K562 (cell line): Measurements from ENCODE around the gene EIF4G1. TPM values are rescaled to one million over a fixed set of nuclear protein-coding genes. Genes with fewer than 3 reads are reported as not detected.

ENCODE experiments used
- CTBP1 ChIP-seq: fragments of 450-650 bp; IDR thresholded peaks from 2 replicates; pipeline ENCODE4 v1.6.1; 2016; ENCODE audit warnings: borderline replicate concordance
- HMGN3 ChIP-seq: IDR thresholded peaks from 2 replicates; pipeline ENCODE4 v1.6.1; 2011; ENCODE audit warnings: borderline replicate concordance, low read depth, mild to moderate bottlenecking, mixed read lengths, low read length; ENCODE audit not compliant: insufficient read length; ENCODE audit errors: extremely low read depth
- HNRNPLL ChIP-seq: fragments of 200-400 bp; formaldehyde crosslinking; IDR thresholded peaks from 2 replicates; pipeline ENCODE4 v1.6.1; 2017; ENCODE audit warnings: low read length, low read depth, mild to moderate bottlenecking; ENCODE audit not compliant: poor library complexity, severe bottlenecking
- MAZ ChIP-seq, 2 experiments: fragments of 450-650 bp in 1 of 2; sonication (generic) in 1 of 2; formaldehyde crosslinking; IDR thresholded peaks in 1 of 2; conservative IDR thresholded peaks in 1 of 2; 2 replicates each; pipeline versions ENCODE4 v1.4.0 to v1.5.0; 2020; ENCODE audit warnings: mild to moderate bottlenecking in 1 of 2, missing genetic modification reagents in 1 of 2
- MNT ChIP-seq, 2 experiments: fragments of 450-650 bp; conservative IDR thresholded peaks; 2 replicates each; pipeline ENCODE4 v1.6.1; 2017; ENCODE audit warnings: mild to moderate bottlenecking in 2 of 2, moderate library complexity in 2 of 2
- RBFOX2 ChIP-seq: fragments of 200-400 bp; formaldehyde crosslinking; IDR thresholded peaks from 2 replicates; pipeline ENCODE4 v1.6.1; 2017; ENCODE audit warnings: low read depth, mild to moderate bottlenecking, low read length, moderate library complexity
- UBTF ChIP-seq, 2 experiments: IDR thresholded peaks; 2 replicates each; pipeline ENCODE4 v1.6.1; 2012; ENCODE audit warnings: improper control_type of control experiment in 2 of 2, low read depth in 2 of 2, low read length in 2 of 2, borderline replicate concordance in 1 of 2
- YY1 ChIP-seq, 3 experiments: IDR thresholded peaks; 2 replicates each; pipeline ENCODE4 v1.6.1; 2011; ENCODE audit warnings: low read length in 2 of 3, mild to moderate bottlenecking in 2 of 3, moderate library complexity in 2 of 3, borderline replicate concordance in 1 of 3, control low read depth in 1 of 3, low read depth in 1 of 3; ENCODE audit not compliant: insufficient read depth in 3 of 3, insufficient replicate concordance in 2 of 3, control insufficient read depth in 1 of 3, insufficient read length in 1 of 3; ENCODE audit errors: extremely low read depth in 1 of 3
- ZNF384 ChIP-seq: IDR thresholded peaks from 2 replicates; pipeline ENCODE4 v1.6.1; 2012; ENCODE audit warnings: low read depth, low read length, improper control_type of control experiment
- ZNF764 ChIP-seq: fragments of 250-450 bp; sonication (Bioruptor Pico); IDR thresholded peaks from 2 replicates; pipeline ENCODE4 v1.4.0; 2020; ENCODE audit warnings: low read depth, mild to moderate bottlenecking, moderate library complexity
- ZNF830 ChIP-seq: fragments of 250-450 bp; sonication (Bioruptor Pico); IDR thresholded peaks from 2 replicates; pipeline ENCODE4 v1.5.0; 2021; ENCODE audit warnings: mild to moderate bottlenecking
- polyA plus RNA-seq, 8 experiments: library from polyadenylated mRNA; depleted of rRNA in 4 of 8; stranded (reverse) in 5 of 8; unstranded in 3 of 8; fragments of >200 nt; fragmentation: Nextera tagmentation in 2 of 8; fragmentation: Illumina TruSeq in 1 of 8; extraction: Ambion mirVana in 2 of 8; extraction: Trizol in 1 of 8; gene quantifications; 2 replicates each; pipeline versions ENCODE4 v1.2.1 to v1.2.3, GENCODE V29; 2011 to 2014; ENCODE audit warnings: inconsistent platforms in 1 of 8, missing spikeins in 1 of 8
- total RNA-seq, 7 experiments: library from RNA; depleted of rRNA in 6 of 7; stranded (reverse); fragments of >200 nt in 6 of 7; fragmentation: Illumina TruSeq in 2 of 7; extraction: Trizol in 2 of 7; gene quantifications; 2 replicates each; pipeline versions ENCODE4 v1.2.1 to v1.2.3, GENCODE V29; 2011 to 2021; ENCODE audit warnings: low replicate concordance in 1 of 7
- TF ChIP-seq, protein P1 (sequence below): IDR thresholded peaks from 2 replicates; pipeline ENCODE4 v1.6.1; 2011; ENCODE audit warnings: borderline replicate concordance, low read depth, mild to moderate bottlenecking, moderate library complexity, low read length; ENCODE audit not compliant: insufficient read depth, poor library complexity, severe bottlenecking
- TF ChIP-seq, protein P2 (sequence below): fragments of 450-650 bp; IDR thresholded peaks from 2 replicates; pipeline ENCODE4 v1.7.0; 2016; ENCODE audit warnings: borderline replicate concordance
- TF ChIP-seq, protein P3 (sequence below): fragments of 250-450 bp; sonication (Bioruptor Pico); IDR thresholded peaks from 2 replicates; pipeline ENCODE4 v1.5.0; 2020; ENCODE audit warnings: mild to moderate bottlenecking
- TF ChIP-seq, protein P4 (sequence below): fragments of 250-450 bp; sonication (Bioruptor Pico); IDR thresholded peaks from 2 replicates; pipeline ENCODE4 v1.8.0; 2022; ENCODE audit warnings: moderate library complexity, mild to moderate bottlenecking, inconsistent platforms

Gene EIF4G1
- total and polyA plus RNA-seq, 9 of the 15 experiments (the other 6 are each of a cell fraction or from before 2014, with no cell fraction given) = 4.6 to 505 (median 155) TPM

DNA sequence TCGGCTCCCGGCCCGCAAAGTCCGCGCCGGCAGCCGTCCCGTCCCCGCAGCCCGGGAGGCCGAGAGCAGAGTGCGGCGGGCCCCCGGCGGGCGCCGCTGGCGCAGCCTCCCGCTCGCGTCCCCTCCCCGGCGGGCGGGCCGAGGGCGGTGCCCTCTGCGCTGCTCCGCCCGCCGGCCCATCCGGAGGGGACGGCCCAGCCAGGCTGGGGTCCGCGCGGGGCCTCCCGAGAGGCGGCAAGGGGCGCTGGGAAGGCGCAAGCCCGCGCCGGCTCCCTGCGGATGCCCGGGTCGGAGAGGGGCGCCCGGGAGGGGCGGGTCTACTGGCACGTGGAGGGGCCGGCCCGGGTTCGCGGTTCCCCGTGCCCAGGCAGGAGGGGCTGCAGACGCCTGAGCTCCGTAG lies 47.1 kb downstream of the EIF4G1 start, which contains the start of the genes CLCN2 and POLR2H (continued):
- TF ChIP-seq YY1 (IDR thresholded peaks at IDR 0.05; ENCODE audit: borderline replicate concordance in 1 of 3, control insufficient read depth in 1 of 3, extremely low read depth in 1 of 3, insufficient read depth in 3 of 3, insufficient read length in 1 of 3, insufficient replicate concordance in 2 of 3, low read depth in 1 of 3, low read length in 2 of 3) = peak in 1 of 3 experiments; percentile 24
- TF ChIP-seq ZNF384 = no peak
- TF ChIP-seq, protein P1, sequence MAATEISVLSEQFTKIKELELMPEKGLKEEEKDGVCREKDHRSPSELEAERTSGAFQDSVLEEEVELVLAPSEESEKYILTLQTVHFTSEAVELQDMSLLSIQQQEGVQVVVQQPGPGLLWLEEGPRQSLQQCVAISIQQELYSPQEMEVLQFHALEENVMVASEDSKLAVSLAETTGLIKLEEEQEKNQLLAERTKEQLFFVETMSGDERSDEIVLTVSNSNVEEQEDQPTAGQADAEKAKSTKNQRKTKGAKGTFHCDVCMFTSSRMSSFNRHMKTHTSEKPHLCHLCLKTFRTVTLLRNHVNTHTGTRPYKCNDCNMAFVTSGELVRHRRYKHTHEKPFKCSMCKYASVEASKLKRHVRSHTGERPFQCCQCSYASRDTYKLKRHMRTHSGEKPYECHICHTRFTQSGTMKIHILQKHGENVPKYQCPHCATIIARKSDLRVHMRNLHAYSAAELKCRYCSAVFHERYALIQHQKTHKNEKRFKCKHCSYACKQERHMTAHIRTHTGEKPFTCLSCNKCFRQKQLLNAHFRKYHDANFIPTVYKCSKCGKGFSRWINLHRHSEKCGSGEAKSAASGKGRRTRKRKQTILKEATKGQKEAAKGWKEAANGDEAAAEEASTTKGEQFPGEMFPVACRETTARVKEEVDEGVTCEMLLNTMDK = peak; percentile 24
- TF ChIP-seq, protein P2, sequence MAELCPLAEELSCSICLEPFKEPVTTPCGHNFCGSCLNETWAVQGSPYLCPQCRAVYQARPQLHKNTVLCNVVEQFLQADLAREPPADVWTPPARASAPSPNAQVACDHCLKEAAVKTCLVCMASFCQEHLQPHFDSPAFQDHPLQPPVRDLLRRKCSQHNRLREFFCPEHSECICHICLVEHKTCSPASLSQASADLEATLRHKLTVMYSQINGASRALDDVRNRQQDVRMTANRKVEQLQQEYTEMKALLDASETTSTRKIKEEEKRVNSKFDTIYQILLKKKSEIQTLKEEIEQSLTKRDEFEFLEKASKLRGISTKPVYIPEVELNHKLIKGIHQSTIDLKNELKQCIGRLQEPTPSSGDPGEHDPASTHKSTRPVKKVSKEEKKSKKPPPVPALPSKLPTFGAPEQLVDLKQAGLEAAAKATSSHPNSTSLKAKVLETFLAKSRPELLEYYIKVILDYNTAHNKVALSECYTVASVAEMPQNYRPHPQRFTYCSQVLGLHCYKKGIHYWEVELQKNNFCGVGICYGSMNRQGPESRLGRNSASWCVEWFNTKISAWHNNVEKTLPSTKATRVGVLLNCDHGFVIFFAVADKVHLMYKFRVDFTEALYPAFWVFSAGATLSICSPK = no peak
- TF ChIP-seq, protein P3, sequence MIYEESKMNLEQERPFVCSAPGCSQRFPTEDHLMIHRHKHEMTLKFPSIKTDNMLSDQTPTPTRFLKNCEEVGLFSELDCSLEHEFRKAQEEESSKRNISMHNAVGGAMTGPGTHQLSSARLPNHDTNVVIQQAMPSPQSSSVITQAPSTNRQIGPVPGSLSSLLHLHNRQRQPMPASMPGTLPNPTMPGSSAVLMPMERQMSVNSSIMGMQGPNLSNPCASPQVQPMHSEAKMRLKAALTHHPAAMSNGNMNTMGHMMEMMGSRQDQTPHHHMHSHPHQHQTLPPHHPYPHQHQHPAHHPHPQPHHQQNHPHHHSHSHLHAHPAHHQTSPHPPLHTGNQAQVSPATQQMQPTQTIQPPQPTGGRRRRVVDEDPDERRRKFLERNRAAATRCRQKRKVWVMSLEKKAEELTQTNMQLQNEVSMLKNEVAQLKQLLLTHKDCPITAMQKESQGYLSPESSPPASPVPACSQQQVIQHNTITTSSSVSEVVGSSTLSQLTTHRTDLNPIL = no peak
- TF ChIP-seq ZNF830 (CRISPR knock-in tag) = no peak
- peak in 1 of 2 experiments; percentile 64; a peak in 2 of 4 replicates for TF ChIP-seq MAZ (CRISPR knock-in tag; conservative IDR thresholded peaks at IDR 0.05 in 1 of 2, IDR thresholded peaks at IDR 0.05 in 1 of 2)
- TF ChIP-seq HNRNPLL = peak; percentile 92
- TF ChIP-seq UBTF (IDR thresholded peaks at IDR 0.05; ENCODE audit: borderline replicate concordance in 1 of 2, low read depth in 2 of 2, low read length in 2 of 2) = peak; percentile 83 to 85; a peak in 3 of 4 replicates
- TF ChIP-seq RBFOX2 = peak; percentile 72
- TF ChIP-seq ZNF764 (CRISPR knock-in tag) = 0 out of 2 replicates have a peak, but pooled peaks have one; percentile 23
- TF ChIP-seq, protein P4, sequence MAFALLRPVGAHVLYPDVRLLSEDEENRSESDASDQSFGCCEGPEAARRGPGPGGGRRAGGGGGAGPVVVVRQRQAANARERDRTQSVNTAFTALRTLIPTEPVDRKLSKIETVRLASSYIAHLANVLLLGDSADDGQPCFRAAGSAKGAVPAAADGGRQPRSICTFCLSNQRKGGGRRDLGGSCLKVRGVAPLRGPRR (CRISPR knock-in tag) = 0 out of 2 replicates have a peak, but pooled peaks have one; percentile 19
- TF ChIP-seq HMGN3 = peak; percentile 69
- peak in 1 of 2 experiments; percentile 80; a peak in 3 of 4 replicates for TF ChIP-seq MNT (conservative IDR thresholded peaks at IDR 0.05)
- TF ChIP-seq CTBP1 = 0 out of 2 replicates have a peak, but pooled peaks have one; percentile 25
